Tibial nerve (tissue), 4 donors: ENCODE data around the gene TRERF1. TPM values are rescaled to one million over a fixed set of nuclear protein-coding genes. Genes with fewer than 3 reads are reported as not detected.

Experiments used
- DNase-seq, 2 donors: peaks; one replicate each; pipeline ENCODE4 v3.0.0-alpha.2; 2019; ENCODE audit warnings: low spot score in 2 of 2
- H3K27ac ChIP-seq, 4 donors: fragments of 200-600 bp; sonication (generic) in 3 of 4; one replicate each; pipeline ENCODE4 v1.5.1; 2017 to 2019; ENCODE audit warnings: mild to moderate bottlenecking in 1 of 4
- H3K27me3 ChIP-seq, 2 donors: fragments of 200-600 bp; sonication (generic) in 1 of 2; one replicate each; pipeline versions ENCODE4 v1.5.1 to v1.6.0; 2017 to 2019
- H3K36me3 ChIP-seq, 3 donors: fragments of 200-600 bp; sonication (generic); one replicate each; pipeline ENCODE4 v1.5.1; 2018 to 2019
- H3K4me1 ChIP-seq, 4 donors: fragments of 200-600 bp; sonication (generic) in 3 of 4; one replicate each; pipeline ENCODE4 v1.5.1; 2017 to 2019
- H3K4me3 ChIP-seq, 4 donors: fragments of 200-600 bp; sonication (generic) in 3 of 4; one replicate each; pipeline ENCODE4 v1.5.1; 2017 to 2019; ENCODE audit warnings: mild to moderate bottlenecking in 1 of 4, moderate library complexity in 1 of 4
- H3K9me3 ChIP-seq, 4 donors: fragments of 200-600 bp; sonication (generic) in 3 of 4; one replicate each; pipeline ENCODE4 v1.5.1; 2017 to 2019
- EP300 ChIP-seq, 2 donors: sonication (generic); formaldehyde crosslinking; IDR thresholded peaks; one replicate each; pipeline ENCODE4 v1.6.1; 2017; ENCODE audit warnings: antibody characterized with exemption in 2 of 2, mild to moderate bottlenecking in 1 of 2
- POLR2A ChIP-seq, 2 donors: fragments of 450-650 bp; IDR thresholded peaks; one replicate each; pipeline ENCODE4 v1.6.1; 2017; ENCODE audit warnings: antibody characterized with exemption in 2 of 2, mild to moderate bottlenecking in 2 of 2, moderate library complexity in 2 of 2
- WGBS, 2 donors: methylation state at CpG; one replicate each; pipeline ENCODE4 v1.1.5; 2018; 5-methylcytosine and 5-hydroxymethylcytosine counted together
- total RNA-seq, 4 donors: library from RNA; depleted of rRNA; stranded (reverse); fragments of >200 nt; gene quantifications; one replicate each; pipeline ENCODE4 v1.1.0, GENCODE V29; 2016
- TF ChIP-seq, protein P1 (sequence below), 5 experiments: fragments of 200-600 bp in 3 of 5; fragments of 450-650 bp in 2 of 5; sonication (generic) in 3 of 5; IDR thresholded peaks; one replicate each; pipeline ENCODE4 v1.5.1; 2016 to 2019; ENCODE audit warnings: antibody characterized with exemption in 5 of 5, mild to moderate bottlenecking in 3 of 5, moderate library complexity in 2 of 5

TRERF1 gene
- total RNA-seq, 4 donors from 2014 or later: 4.2 to 7.2 (median 4.9) TPM

GRCh38 chr6:42383421-42384205, 68.1 kb downstream of the TRERF1 start:
- Histone ChIP-seq H3K27me3 (no peaks in the 10 kb centered on the region), H3K4me3 (no peak overlapping the region), H3K4me1 (peaks cover 0 to 4% (median 0%) of the 10 kb centered on the region in 4 donors), H3K27ac (no peak overlapping the region), H3K9me3 (no peaks in the 10 kb centered on the region), H3K36me3 (no peaks in the 10 kb centered on the region)
- TF ChIP-seq EP300 (IDR thresholded peaks at IDR 0.05) (no peak), POLR2A (IDR thresholded peaks at IDR 0.05) (no peak)
- TF ChIP-seq, protein P1, sequence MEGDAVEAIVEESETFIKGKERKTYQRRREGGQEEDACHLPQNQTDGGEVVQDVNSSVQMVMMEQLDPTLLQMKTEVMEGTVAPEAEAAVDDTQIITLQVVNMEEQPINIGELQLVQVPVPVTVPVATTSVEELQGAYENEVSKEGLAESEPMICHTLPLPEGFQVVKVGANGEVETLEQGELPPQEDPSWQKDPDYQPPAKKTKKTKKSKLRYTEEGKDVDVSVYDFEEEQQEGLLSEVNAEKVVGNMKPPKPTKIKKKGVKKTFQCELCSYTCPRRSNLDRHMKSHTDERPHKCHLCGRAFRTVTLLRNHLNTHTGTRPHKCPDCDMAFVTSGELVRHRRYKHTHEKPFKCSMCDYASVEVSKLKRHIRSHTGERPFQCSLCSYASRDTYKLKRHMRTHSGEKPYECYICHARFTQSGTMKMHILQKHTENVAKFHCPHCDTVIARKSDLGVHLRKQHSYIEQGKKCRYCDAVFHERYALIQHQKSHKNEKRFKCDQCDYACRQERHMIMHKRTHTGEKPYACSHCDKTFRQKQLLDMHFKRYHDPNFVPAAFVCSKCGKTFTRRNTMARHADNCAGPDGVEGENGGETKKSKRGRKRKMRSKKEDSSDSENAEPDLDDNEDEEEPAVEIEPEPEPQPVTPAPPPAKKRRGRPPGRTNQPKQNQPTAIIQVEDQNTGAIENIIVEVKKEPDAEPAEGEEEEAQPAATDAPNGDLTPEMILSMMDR (IDR thresholded peaks at IDR 0.05): no peak
- WGBS, 2 donors: 80 to 86% methylated on average over 6 of the region's 6 CpGs
- no peak for DNase-seq

GRCh38 chr6:42381850-42382249, 69.9 kb downstream of the TRERF1 start:
- Histone ChIP-seq H3K27ac (no peak overlapping the region), H3K27me3 (no peaks in the 10 kb centered on the region), H3K4me3 (no peak overlapping the region), H3K4me1 (no peaks in the 10 kb centered on the region), H3K36me3 (no peaks in the 10 kb centered on the region), H3K9me3 (no peaks in the 10 kb centered on the region)
- 96 to 100% methylated on average over 3 of the region's 3 CpGs for WGBS, 2 donors
- TF ChIP-seq POLR2A (IDR thresholded peaks at IDR 0.05) (no peak), EP300 (IDR thresholded peaks at IDR 0.05) (no peak)
- TF ChIP-seq, protein P1 (IDR thresholded peaks at IDR 0.05): no peak
- no peak for DNase-seq

DNA sequence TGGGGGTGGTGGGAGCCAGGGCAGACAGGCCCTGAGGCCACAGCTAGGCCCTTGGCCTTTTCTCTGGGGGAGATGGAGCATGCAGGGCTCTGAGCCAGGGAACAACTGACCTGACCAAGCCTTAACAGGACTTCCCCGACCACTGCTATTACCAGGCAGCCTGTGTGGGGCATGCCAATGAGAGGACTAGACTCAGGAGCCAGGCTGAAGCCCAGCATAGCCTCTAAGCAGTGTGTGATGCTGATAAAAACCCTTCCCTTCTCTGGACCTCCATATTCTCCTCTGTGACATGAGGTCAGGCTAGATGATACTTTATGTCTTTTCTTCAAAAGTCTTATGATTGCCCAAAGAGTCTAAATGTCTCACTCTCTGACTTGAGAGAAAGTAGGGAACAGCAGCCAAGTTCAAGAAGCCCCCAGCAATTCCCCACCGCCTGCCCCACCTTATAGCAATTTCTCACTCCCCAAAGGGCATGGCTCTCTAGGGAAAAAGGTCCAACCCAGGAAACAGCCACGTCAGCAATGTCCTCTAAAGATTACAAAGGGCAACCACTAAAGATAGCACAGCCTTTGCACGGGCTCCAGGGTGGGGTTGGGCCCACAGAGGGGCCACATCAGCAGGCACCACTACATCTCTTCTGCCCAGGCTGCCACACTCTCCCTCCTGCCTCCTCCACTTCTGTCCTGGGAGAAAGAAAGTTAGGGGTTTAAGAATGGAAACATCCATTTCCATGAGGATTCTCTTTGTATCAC, 71.3 kb downstream of the TRERF1 start:
- Histone ChIP-seq H3K4me1 (no peaks in the 10 kb centered on the region), H3K4me3 (no peak overlapping the region), H3K27ac (no peak overlapping the region), H3K27me3 (no peaks in the 10 kb centered on the region), H3K9me3 (no peaks in the 10 kb centered on the region), H3K36me3 (no peaks in the 10 kb centered on the region)
- DNase-seq: no peak
- TF ChIP-seq, protein P1 (IDR thresholded peaks at IDR 0.05): no peak
- 63 to 66% methylated on average over 4 of the region's 4 CpGs for WGBS, 2 donors

GRCh38 chr6:42378536-42378935, 73.2 kb downstream of the TRERF1 start:
- H3K27me3 ChIP-seq: no peaks in the 10 kb centered on the region
- DNase-seq: no peak
- WGBS, 2 donors: 76 to 88% methylated on average over 3 of the region's 3 CpGs
- H3K4me3 ChIP-seq: no peak overlapping the region
- no peaks in the 10 kb centered on the region for H3K36me3 ChIP-seq
- no peaks in the 10 kb centered on the region for H3K4me1 ChIP-seq
- no peak overlapping the region for H3K27ac ChIP-seq
- TF ChIP-seq, protein P1 (IDR thresholded peaks at IDR 0.05): no peak
- no peak for TF ChIP-seq POLR2A (IDR thresholded peaks at IDR 0.05)
- TF ChIP-seq EP300 (IDR thresholded peaks at IDR 0.05): no peak
- no peaks in the 10 kb centered on the region for H3K9me3 ChIP-seq

DNA sequence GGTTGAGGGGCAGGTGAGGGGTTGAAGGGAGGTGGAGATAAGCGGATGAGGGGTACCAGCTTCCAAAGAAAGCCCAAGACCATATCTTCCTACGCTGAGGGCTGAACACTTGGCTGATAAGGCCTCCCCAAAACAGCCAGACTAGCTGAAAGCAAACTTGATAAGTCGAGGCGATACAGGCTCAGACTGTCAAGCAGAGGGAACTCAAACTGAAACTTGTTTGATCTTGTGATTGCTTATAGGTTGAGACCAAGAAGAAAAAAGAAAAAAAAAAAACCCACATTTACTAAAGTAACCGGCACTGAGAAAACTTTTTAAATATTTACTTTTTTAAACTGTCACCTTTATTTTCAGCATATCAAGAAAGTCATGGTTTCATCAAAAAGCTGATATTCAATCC, 73.6 kb downstream of the TRERF1 start:
- WGBS, 2 donors: 89 to 91% methylated on average over 5 of the region's 5 CpGs
- TF ChIP-seq, protein P1 (IDR thresholded peaks at IDR 0.05): no peak
- TF ChIP-seq EP300 (IDR thresholded peaks at IDR 0.05) (no peak), POLR2A (IDR thresholded peaks at IDR 0.05) (no peak)
- Histone ChIP-seq H3K9me3 (no peaks in the 10 kb centered on the region), H3K27ac (no peak overlapping the region), H3K4me3 (no peak overlapping the region), H3K27me3 (no peaks in the 10 kb centered on the region), H3K36me3 (no peaks in the 10 kb centered on the region), H3K4me1 (no peaks in the 10 kb centered on the region)
- no peak for DNase-seq
